ENCODE data around the gene TCF7L2.

GRCh38 chr10:113053881-113054280, 103.8 kb downstream of the TCF7L2 start:
- TF ChIP-seq, protein P1, sequence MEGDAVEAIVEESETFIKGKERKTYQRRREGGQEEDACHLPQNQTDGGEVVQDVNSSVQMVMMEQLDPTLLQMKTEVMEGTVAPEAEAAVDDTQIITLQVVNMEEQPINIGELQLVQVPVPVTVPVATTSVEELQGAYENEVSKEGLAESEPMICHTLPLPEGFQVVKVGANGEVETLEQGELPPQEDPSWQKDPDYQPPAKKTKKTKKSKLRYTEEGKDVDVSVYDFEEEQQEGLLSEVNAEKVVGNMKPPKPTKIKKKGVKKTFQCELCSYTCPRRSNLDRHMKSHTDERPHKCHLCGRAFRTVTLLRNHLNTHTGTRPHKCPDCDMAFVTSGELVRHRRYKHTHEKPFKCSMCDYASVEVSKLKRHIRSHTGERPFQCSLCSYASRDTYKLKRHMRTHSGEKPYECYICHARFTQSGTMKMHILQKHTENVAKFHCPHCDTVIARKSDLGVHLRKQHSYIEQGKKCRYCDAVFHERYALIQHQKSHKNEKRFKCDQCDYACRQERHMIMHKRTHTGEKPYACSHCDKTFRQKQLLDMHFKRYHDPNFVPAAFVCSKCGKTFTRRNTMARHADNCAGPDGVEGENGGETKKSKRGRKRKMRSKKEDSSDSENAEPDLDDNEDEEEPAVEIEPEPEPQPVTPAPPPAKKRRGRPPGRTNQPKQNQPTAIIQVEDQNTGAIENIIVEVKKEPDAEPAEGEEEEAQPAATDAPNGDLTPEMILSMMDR (IDR thresholded peaks at IDR 0.05; ENCODE audit: low read depth, low read length), result no peak
- no peak for TF ChIP-seq EZH2phosphoT487 (IDR thresholded peaks at IDR 0.05; ENCODE audit: low read depth)

Data from OCI-LY3 (cell line).